IMR-90 (cell line): ENCODE data around the gene TRDN. TPM values are rescaled to one million over a fixed set of nuclear protein-coding genes. Genes with fewer than 3 reads are reported as not detected.

ENCODE experiments used
- ATAC-seq: fragments of 200-7000 bp; cut with Tn5 transposase; 2 replicates; pipeline ENCODE4 v1.9.1; 2020; ENCODE audit warnings: low read depth, mild to moderate bottlenecking, moderate library complexity
- BruUV-seq: library from RNA; stranded (reverse); fragments of 400-500 nt; replicated peaks from 2 replicates; lab custom pipeline; 2021; lab: Mats Ljungman, UMichigan
- CTCF ChIA-PET: fragments of 300-600 bp; formaldehyde crosslinking; extraction: SDS; loops from one replicate; lab custom pipeline; 2021; ENCODE audit warnings: antibody characterized with exemption; lab: Yijun Ruan, JAX
- POLR2A ChIA-PET: fragments of 300-600 bp; sonication (Branson Sonifier 250); formaldehyde crosslinking; loops from one replicate; lab custom pipeline; 2022; ENCODE audit warnings: antibody characterized with exemption; ENCODE audit not compliant: unreplicated experiment; lab: Charles Lee
- DNase-seq: peaks from one replicate; pipeline ENCODE4 v3.0.0; 2013
- H2AFZ ChIP-seq: replicated peaks from 2 replicates; pipeline ENCODE3; 2013; ENCODE audit warnings: low read length, mild to moderate bottlenecking; ENCODE audit not compliant: poor library complexity
- H2AK5ac ChIP-seq: 2 replicates; pipeline ENCODE4 v1.6.1; 2013; ENCODE audit warnings: low read depth, low read length, inconsistent platforms
- H2AK9ac ChIP-seq: replicated peaks from 2 replicates; pipeline ENCODE3; 2013; ENCODE audit warnings: mild to moderate bottlenecking, low read depth, low read length, moderate library complexity; ENCODE audit not compliant: poor library complexity
- H2BK120ac ChIP-seq: 2 replicates; pipeline ENCODE4 v1.6.1; 2013; ENCODE audit warnings: low read depth, low read length, inconsistent platforms
- H2BK15ac ChIP-seq: 3 replicates; pipeline ENCODE4 v1.6.1; 2013; ENCODE audit warnings: low read depth, low read length, inconsistent platforms
- H2BK20ac ChIP-seq: 2 replicates; pipeline ENCODE4 v1.6.1; 2013; ENCODE audit warnings: low read depth, mild to moderate bottlenecking, inconsistent platforms, low read length, moderate library complexity
- H2BK5ac ChIP-seq: 2 replicates; pipeline ENCODE4 v1.6.1; 2013; ENCODE audit warnings: mild to moderate bottlenecking, low read depth, low read length, inconsistent platforms; ENCODE audit not compliant: poor library complexity, severe bottlenecking
- H3K14ac ChIP-seq: replicated peaks from 2 replicates; pipeline ENCODE4 v1.6.1; 2013; ENCODE audit warnings: low read depth, low read length, inconsistent platforms
- H3K18ac ChIP-seq: 2 replicates; pipeline ENCODE4 v1.6.1; 2013; ENCODE audit warnings: low read depth, low read length, control low read depth
- H3K23ac ChIP-seq: 2 replicates; pipeline ENCODE4 v1.6.1; 2013; ENCODE audit warnings: low read depth, low read length, inconsistent platforms
- H3K27ac ChIP-seq: 2 replicates; pipeline ENCODE4 v1.5.1; 2013; ENCODE audit warnings: mild to moderate bottlenecking, control low read depth, low read length; ENCODE audit not compliant: insufficient read depth
- H3K27me3 ChIP-seq: 2 replicates; pipeline ENCODE4 v1.6.1; 2013; ENCODE audit warnings: low read length; ENCODE audit not compliant: control insufficient read depth, insufficient read depth
- H3K36me3 ChIP-seq: 2 replicates; pipeline ENCODE4 v1.6.1; 2013; ENCODE audit warnings: low read length, mixed read lengths; ENCODE audit not compliant: control insufficient read depth, insufficient read depth
- H3K4ac ChIP-seq: 2 replicates; pipeline ENCODE4 v1.6.1; 2013; ENCODE audit warnings: low read depth, low read length, inconsistent platforms
- H3K4me1 ChIP-seq: 2 replicates; pipeline ENCODE4 v1.6.1; 2013; ENCODE audit warnings: low read length, mixed read lengths; ENCODE audit not compliant: control insufficient read depth, insufficient read depth
- H3K4me2 ChIP-seq: 2 replicates; pipeline ENCODE4 v1.6.1; 2013; ENCODE audit warnings: low read depth, mild to moderate bottlenecking, control low read depth, low read length, moderate library complexity
- H3K4me3 ChIP-seq: 2 replicates; pipeline ENCODE4 v1.5.1; 2013; ENCODE audit warnings: low read depth, mild to moderate bottlenecking, control low read depth, low read length, moderate library complexity; ENCODE audit not compliant: insufficient read depth
- H3K56ac ChIP-seq: 2 replicates; pipeline ENCODE4 v1.6.1; 2013; ENCODE audit warnings: low read length, inconsistent platforms; ENCODE audit not compliant: insufficient read depth; ENCODE audit errors: extremely low read depth
- H3K79me1 ChIP-seq, 2 experiments: 2 replicates each; pipeline ENCODE4 v1.6.1; 2013; ENCODE audit warnings: low read length in 2 of 2, inconsistent platforms in 1 of 2, low read depth in 1 of 2
- H3K9ac ChIP-seq: 2 replicates; pipeline ENCODE4 v1.6.1; 2013; ENCODE audit warnings: low read depth, low read length, control low read depth
- H3K9me1 ChIP-seq: 2 replicates; pipeline ENCODE4 v1.6.1; 2013; ENCODE audit warnings: low read length, inconsistent platforms; ENCODE audit not compliant: insufficient read depth
- H3K9me3 ChIP-seq: 2 replicates; pipeline ENCODE4 v1.6.1; 2013; ENCODE audit warnings: low read length; ENCODE audit not compliant: control insufficient read depth, insufficient read depth
- H4K20me1 ChIP-seq: 2 replicates; pipeline ENCODE4 v1.6.1; 2013; ENCODE audit warnings: low read length, inconsistent platforms; ENCODE audit not compliant: insufficient read depth
- H4K5ac ChIP-seq: 2 replicates; pipeline ENCODE4 v1.6.1; 2013; ENCODE audit warnings: mild to moderate bottlenecking, low read depth, low read length, control low read depth
- H4K8ac ChIP-seq, 2 experiments: 2 replicates each; pipeline ENCODE4 v1.6.1; 2013; ENCODE audit warnings: low read depth in 2 of 2, low read length in 2 of 2, control low read depth in 1 of 2, inconsistent platforms in 1 of 2
- H4K91ac ChIP-seq: 2 replicates; pipeline ENCODE4 v1.6.1; 2013; ENCODE audit warnings: low read depth, low read length, inconsistent platforms; ENCODE audit not compliant: insufficient read depth
- BHLHE40 ChIP-seq: fragments of 150-350 bp; IDR thresholded peaks from 2 replicates; pipeline ENCODE4 v1.6.1; 2016; ENCODE audit warnings: mild to moderate bottlenecking, low read depth, low read length
- CEBPB ChIP-seq: IDR thresholded peaks from 2 replicates; pipeline ENCODE4 v1.6.1; 2012; ENCODE audit warnings: low read depth, low read length, improper control_type of control experiment
- CHD1 ChIP-seq: IDR thresholded peaks from 2 replicates; pipeline ENCODE4 v1.6.1; 2012; ENCODE audit warnings: low read depth, low read length, improper control_type of control experiment
- FOS ChIP-seq: fragments of 150-350 bp; IDR thresholded peaks from 2 replicates; pipeline ENCODE4 v1.6.1; 2016; ENCODE audit warnings: low read depth, low read length
- MAFK ChIP-seq: IDR thresholded peaks from 2 replicates; pipeline ENCODE4 v1.6.1; 2012; ENCODE audit warnings: low read depth, low read length, improper control_type of control experiment
- MAZ ChIP-seq: IDR thresholded peaks from 2 replicates; pipeline ENCODE4 v1.6.1; 2012; ENCODE audit warnings: low read depth, mild to moderate bottlenecking, low read length, improper control_type of control experiment, moderate library complexity, borderline replicate concordance
- MXI1 ChIP-seq: IDR thresholded peaks from 2 replicates; pipeline ENCODE4 v1.6.1; 2012; ENCODE audit warnings: low read depth, mild to moderate bottlenecking, low read length, moderate library complexity, borderline replicate concordance
- NFE2L2 ChIP-seq: fragments of 150-350 bp; IDR thresholded peaks from 2 replicates; pipeline ENCODE4 v1.6.1; 2016; ENCODE audit warnings: low read depth, mild to moderate bottlenecking, low read length
- POLR2A ChIP-seq: IDR thresholded peaks from 2 replicates; pipeline ENCODE4 v1.6.1; 2012; ENCODE audit warnings: mild to moderate bottlenecking, low read depth, low read length
- RAD21 ChIP-seq: IDR thresholded peaks from 2 replicates; pipeline ENCODE4 v1.6.1; 2012; ENCODE audit warnings: low read length, improper control_type of control experiment
- RCOR1 ChIP-seq: IDR thresholded peaks from 2 replicates; pipeline ENCODE4 v1.6.1; 2012; ENCODE audit warnings: mild to moderate bottlenecking, low read length, improper control_type of control experiment; ENCODE audit not compliant: insufficient replicate concordance
- RFX5 ChIP-seq: IDR thresholded peaks from 2 replicates; pipeline ENCODE4 v1.8.0; 2012; ENCODE audit warnings: low read depth, mild to moderate bottlenecking, low read length, moderate library complexity
- SMC3 ChIP-seq: fragments of 150-350 bp; IDR thresholded peaks from 2 replicates; pipeline ENCODE4 v1.6.1; 2016; ENCODE audit warnings: low read depth, mild to moderate bottlenecking, antibody characterized with exemption, low read length, moderate library complexity
- WGBS, 2 experiments: methylation state at CpG; one replicate each; pipeline versions ENCODE4 v1.1.5 to v1.1.7; 2013; ENCODE audit warnings: missing lambda C conversion rate in 2 of 2; ENCODE audit not compliant: insufficient read length in 1 of 2; ENCODE audit errors: extremely low coverage in 2 of 2; 5-methylcytosine and 5-hydroxymethylcytosine counted together
- dilution Hi-C: fragments of 300-500 bp; cut with HindIII; formaldehyde crosslinking; loops from one replicate; pipeline ENCODE4 v1.14.3; 2018; ENCODE audit warnings: low sequenced_read_pairs; ENCODE audit not compliant: unreplicated experiment
- in situ Hi-C: fragments of 300-500 bp; cut with MboI; formaldehyde crosslinking; loops from 3 replicates; pipeline ENCODE4 v1.14.3; 2019; ENCODE audit warnings: low sequenced_read_pairs, inconsistent platforms, mixed read lengths
- intact Hi-C: fragments of 100-400 bp; cut with micrococcal nuclease; formaldehyde crosslinking; loops from 2 replicates; pipeline ENCODE4 v1.10.0; 2022
- polyA plus RNA-seq, 3 experiments: library from polyadenylated mRNA; depleted of rRNA; stranded (reverse); fragments of >200 nt; gene quantifications; 2 replicates each; pipeline ENCODE4 v1.2.3, GENCODE V29; 2012; ENCODE audit warnings: low replicate concordance in 1 of 3
- total RNA-seq: library from RNA; depleted of rRNA; stranded (reverse); fragments of >200 nt; gene quantifications from 2 replicates; pipeline ENCODE4 v1.2.3, GENCODE V29; 2012
- TF ChIP-seq, protein P1 (sequence below): fragments of 150-350 bp; IDR thresholded peaks from 2 replicates; pipeline ENCODE4 v1.6.1; 2016; ENCODE audit warnings: low read depth, mild to moderate bottlenecking, low read length, moderate library complexity, borderline replicate concordance
- TF ChIP-seq, protein P2 (sequence below): conservative IDR thresholded peaks from 2 replicates; pipeline ENCODE4 v1.5.1; 2012; ENCODE audit warnings: mild to moderate bottlenecking, low read depth, low read length, improper control_type of control experiment
- TF ChIP-seq, protein P3 (sequence below): fragments of 150-350 bp; IDR thresholded peaks from 2 replicates; pipeline ENCODE4 v1.6.1; 2017; ENCODE audit warnings: mild to moderate bottlenecking, antibody characterized with exemption, low read length, low read depth

The TRDN gene
- total and polyA plus RNA-seq, 2 of the 4 experiments (the other 2 are of a cell fraction) = not detected

DNA sequence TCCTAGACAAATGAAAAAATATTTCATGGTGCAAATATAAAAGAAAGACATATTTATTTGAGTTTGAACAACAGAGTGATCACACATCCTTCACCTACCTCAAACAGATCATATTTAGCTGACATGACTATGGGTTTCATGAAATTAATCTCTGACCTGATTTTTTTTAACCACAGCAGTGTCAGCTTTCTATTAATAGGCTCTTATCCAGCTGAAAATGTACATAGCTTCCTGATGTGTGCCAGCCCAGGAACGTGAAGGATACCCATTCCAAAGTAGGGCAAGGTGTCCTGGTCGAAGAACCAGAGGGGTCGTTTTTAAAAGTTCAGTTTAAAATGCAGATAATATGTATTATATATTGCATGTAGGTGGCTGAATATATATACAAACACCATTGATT is 19.8 kb downstream of the TRDN start:
- BruUV-seq = no TSS peak
- no peak overlapping the region for H2AFZ ChIP-seq
- H3K4me1 ChIP-seq = no peaks in the 10 kb centered on the region
- POLR2A ChIA-PET = no interaction called here
- in situ Hi-C loops = no loop called here
- no peaks in the 10 kb centered on the region for H3K36me3 ChIP-seq
- DNase-seq (no peak), ATAC-seq (no peak)
- no peaks in the 10 kb centered on the region for H4K20me1 ChIP-seq
- H2AK5ac ChIP-seq = no peak overlapping the region
- TF ChIP-seq SMC3 = no peak
- TF ChIP-seq POLR2A = no peak
- TF ChIP-seq, protein P1, sequence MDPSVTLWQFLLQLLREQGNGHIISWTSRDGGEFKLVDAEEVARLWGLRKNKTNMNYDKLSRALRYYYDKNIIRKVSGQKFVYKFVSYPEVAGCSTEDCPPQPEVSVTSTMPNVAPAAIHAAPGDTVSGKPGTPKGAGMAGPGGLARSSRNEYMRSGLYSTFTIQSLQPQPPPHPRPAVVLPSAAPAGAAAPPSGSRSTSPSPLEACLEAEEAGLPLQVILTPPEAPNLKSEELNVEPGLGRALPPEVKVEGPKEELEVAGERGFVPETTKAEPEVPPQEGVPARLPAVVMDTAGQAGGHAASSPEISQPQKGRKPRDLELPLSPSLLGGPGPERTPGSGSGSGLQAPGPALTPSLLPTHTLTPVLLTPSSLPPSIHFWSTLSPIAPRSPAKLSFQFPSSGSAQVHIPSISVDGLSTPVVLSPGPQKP = no peak
- no peak for TF ChIP-seq MXI1
- no peak for TF ChIP-seq NFE2L2
- TF ChIP-seq MAFK = no peak
- TF ChIP-seq CHD1 = no peak
- TF ChIP-seq, protein P2, sequence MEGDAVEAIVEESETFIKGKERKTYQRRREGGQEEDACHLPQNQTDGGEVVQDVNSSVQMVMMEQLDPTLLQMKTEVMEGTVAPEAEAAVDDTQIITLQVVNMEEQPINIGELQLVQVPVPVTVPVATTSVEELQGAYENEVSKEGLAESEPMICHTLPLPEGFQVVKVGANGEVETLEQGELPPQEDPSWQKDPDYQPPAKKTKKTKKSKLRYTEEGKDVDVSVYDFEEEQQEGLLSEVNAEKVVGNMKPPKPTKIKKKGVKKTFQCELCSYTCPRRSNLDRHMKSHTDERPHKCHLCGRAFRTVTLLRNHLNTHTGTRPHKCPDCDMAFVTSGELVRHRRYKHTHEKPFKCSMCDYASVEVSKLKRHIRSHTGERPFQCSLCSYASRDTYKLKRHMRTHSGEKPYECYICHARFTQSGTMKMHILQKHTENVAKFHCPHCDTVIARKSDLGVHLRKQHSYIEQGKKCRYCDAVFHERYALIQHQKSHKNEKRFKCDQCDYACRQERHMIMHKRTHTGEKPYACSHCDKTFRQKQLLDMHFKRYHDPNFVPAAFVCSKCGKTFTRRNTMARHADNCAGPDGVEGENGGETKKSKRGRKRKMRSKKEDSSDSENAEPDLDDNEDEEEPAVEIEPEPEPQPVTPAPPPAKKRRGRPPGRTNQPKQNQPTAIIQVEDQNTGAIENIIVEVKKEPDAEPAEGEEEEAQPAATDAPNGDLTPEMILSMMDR = no peak
- no peak for TF ChIP-seq RCOR1
- TF ChIP-seq RAD21 = no peak
- no peak for TF ChIP-seq MAZ
- no peak for TF ChIP-seq CEBPB
- no peak for TF ChIP-seq BHLHE40
- TF ChIP-seq, protein P3, sequence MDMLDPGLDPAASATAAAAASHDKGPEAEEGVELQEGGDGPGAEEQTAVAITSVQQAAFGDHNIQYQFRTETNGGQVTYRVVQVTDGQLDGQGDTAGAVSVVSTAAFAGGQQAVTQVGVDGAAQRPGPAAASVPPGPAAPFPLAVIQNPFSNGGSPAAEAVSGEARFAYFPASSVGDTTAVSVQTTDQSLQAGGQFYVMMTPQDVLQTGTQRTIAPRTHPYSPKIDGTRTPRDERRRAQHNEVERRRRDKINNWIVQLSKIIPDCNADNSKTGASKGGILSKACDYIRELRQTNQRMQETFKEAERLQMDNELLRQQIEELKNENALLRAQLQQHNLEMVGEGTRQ = no peak
- no peak for TF ChIP-seq FOS
- TF ChIP-seq RFX5 = no peak
- no peak overlapping the region for H3K56ac ChIP-seq
- H3K9ac ChIP-seq = no peak overlapping the region
- H3K9me3 ChIP-seq = peaks cover 4% of the 10 kb centered on the region; the same call in 1 of the 2 replicates
- WGBS, 2 experiments = no CpG with 5 or more reads among the region's 3 CpGs
- no peaks in the 10 kb centered on the region for H3K27me3 ChIP-seq
- H2BK120ac ChIP-seq = no peak overlapping the region
- H3K79me1 ChIP-seq = no peaks in the 10 kb centered on the region
- no peak overlapping the region for H2BK20ac ChIP-seq
- H3K4me3 ChIP-seq = no peak overlapping the region
- H3K4me2 ChIP-seq = no peak overlapping the region
- no peak overlapping the region for H4K8ac ChIP-seq
- no peaks in the 10 kb centered on the region for H3K9me1 ChIP-seq
- H3K4ac ChIP-seq = no peak overlapping the region
- no peak overlapping the region for H3K18ac ChIP-seq
- dilution Hi-C loops = no loop called here
- H4K5ac ChIP-seq = no peak overlapping the region
- no peak overlapping the region for H2BK5ac ChIP-seq
- H3K14ac ChIP-seq = no peak overlapping the region
- H2BK15ac ChIP-seq = no peak overlapping the region
- intact Hi-C loops = no loop called here
- no peak overlapping the region for H2AK9ac ChIP-seq
- H3K27ac ChIP-seq = no peak overlapping the region
- no peak overlapping the region for H3K23ac ChIP-seq
- CTCF ChIA-PET = no interaction called here
- H4K91ac ChIP-seq = no peak overlapping the region
